ENCODE results near the gene IL2RA.

- TF ChIP-seq EZH2 (IDR thresholded peaks at IDR 0.05; ENCODE audit: borderline replicate concordance, low read depth, low read length, severe bottlenecking) = no peak
- no peak for TF ChIP-seq CTCF (IDR thresholded peaks at IDR 0.05; ENCODE audit: extremely low read depth in 1 of 2, insufficient read depth in 1 of 2, low read depth in 1 of 2, low read length in 2 of 2)
- no peak for TF ChIP-seq POLR2A (IDR thresholded peaks at IDR 0.05; ENCODE audit: low read depth, low read length)
- no peak for TF ChIP-seq MYC (IDR thresholded peaks at IDR 0.05; ENCODE audit: low read depth, low read length)
- no peak for TF ChIP-seq POLR2AphosphoS5 (IDR thresholded peaks at IDR 0.05; ENCODE audit: insufficient read depth, low read depth, low read length)
Measured at GRCh38 chr10:6055929-6056328, 6.2 kb downstream of the IL2RA start.

Measured in endothelial cell of umbilical vein (primary cell).